Stomach (tissue), 4 donors: ENCODE measurements around the gene GATA3.

ENCODE experiments used
- EP300 ChIP-seq: sonication (generic); formaldehyde crosslinking; IDR thresholded peaks from one replicate; pipeline ENCODE4 v1.6.1; 2017; ENCODE audit warnings: antibody characterized with exemption
- POLR2A ChIP-seq, 4 donors: fragments of 450-650 bp; IDR thresholded peaks; one replicate each; pipeline ENCODE4 v1.6.1; 2016; ENCODE audit warnings: antibody characterized with exemption in 4 of 4, control low read depth in 2 of 4, mild to moderate bottlenecking in 1 of 4, moderate library complexity in 1 of 4
- POLR2AphosphoS5 ChIP-seq, 3 donors: sonication (generic); formaldehyde crosslinking; IDR thresholded peaks; one replicate each; pipeline ENCODE4 v1.6.1; 2016; ENCODE audit warnings: antibody characterized with exemption in 3 of 3
- TF ChIP-seq, protein P1 (sequence below), 7 experiments: fragments of 450-650 bp in 4 of 7; fragments of 200-600 bp in 3 of 7; sonication (generic) in 3 of 7; IDR thresholded peaks; one replicate each; pipeline ENCODE4 v1.5.1; 2016 to 2019; ENCODE audit warnings: antibody characterized with exemption in 7 of 7, control low read depth in 2 of 7, mild to moderate bottlenecking in 1 of 7

DNA sequence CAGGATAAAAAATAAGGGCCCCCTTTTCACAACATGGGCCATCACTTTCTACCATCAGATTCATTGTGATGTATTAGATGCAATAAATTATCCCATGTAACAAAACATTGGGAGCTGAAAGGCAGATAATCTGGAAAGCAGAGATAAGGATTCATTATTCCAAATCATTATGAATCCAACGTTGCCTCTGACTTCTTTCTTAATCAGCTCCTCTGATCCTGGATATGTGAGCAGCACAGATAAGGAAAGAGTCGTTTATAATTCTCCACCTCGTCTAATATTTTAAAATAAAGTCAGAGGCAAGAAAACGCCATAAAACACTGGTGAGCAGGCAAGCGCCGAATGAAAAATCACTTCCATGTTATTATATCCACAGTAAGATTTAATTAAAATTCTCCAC is 13.8 kb upstream of the GATA3 start:
- TF ChIP-seq, protein P1, sequence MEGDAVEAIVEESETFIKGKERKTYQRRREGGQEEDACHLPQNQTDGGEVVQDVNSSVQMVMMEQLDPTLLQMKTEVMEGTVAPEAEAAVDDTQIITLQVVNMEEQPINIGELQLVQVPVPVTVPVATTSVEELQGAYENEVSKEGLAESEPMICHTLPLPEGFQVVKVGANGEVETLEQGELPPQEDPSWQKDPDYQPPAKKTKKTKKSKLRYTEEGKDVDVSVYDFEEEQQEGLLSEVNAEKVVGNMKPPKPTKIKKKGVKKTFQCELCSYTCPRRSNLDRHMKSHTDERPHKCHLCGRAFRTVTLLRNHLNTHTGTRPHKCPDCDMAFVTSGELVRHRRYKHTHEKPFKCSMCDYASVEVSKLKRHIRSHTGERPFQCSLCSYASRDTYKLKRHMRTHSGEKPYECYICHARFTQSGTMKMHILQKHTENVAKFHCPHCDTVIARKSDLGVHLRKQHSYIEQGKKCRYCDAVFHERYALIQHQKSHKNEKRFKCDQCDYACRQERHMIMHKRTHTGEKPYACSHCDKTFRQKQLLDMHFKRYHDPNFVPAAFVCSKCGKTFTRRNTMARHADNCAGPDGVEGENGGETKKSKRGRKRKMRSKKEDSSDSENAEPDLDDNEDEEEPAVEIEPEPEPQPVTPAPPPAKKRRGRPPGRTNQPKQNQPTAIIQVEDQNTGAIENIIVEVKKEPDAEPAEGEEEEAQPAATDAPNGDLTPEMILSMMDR (IDR thresholded peaks at IDR 0.05), result no peak
- TF ChIP-seq POLR2AphosphoS5 (IDR thresholded peaks at IDR 0.05) (no peak), POLR2A (IDR thresholded peaks at IDR 0.05) (no peak), EP300 (no peak)
